OCI-M2 (cell line): ENCODE measurements around the gene LRIF1.
"Not testable (repeated sequence)": the region's sequence is repeated elsewhere in the genome, so short reads cannot be mapped to it uniquely, and the experiment has no call there.

Source experiments
- DNase-seq: peaks from one replicate; lab custom pipeline; 2025; ENCODE audit not compliant: unreplicated experiment; lab: John Stamatoyannopoulos, UW

LRIF1 gene, protein sequence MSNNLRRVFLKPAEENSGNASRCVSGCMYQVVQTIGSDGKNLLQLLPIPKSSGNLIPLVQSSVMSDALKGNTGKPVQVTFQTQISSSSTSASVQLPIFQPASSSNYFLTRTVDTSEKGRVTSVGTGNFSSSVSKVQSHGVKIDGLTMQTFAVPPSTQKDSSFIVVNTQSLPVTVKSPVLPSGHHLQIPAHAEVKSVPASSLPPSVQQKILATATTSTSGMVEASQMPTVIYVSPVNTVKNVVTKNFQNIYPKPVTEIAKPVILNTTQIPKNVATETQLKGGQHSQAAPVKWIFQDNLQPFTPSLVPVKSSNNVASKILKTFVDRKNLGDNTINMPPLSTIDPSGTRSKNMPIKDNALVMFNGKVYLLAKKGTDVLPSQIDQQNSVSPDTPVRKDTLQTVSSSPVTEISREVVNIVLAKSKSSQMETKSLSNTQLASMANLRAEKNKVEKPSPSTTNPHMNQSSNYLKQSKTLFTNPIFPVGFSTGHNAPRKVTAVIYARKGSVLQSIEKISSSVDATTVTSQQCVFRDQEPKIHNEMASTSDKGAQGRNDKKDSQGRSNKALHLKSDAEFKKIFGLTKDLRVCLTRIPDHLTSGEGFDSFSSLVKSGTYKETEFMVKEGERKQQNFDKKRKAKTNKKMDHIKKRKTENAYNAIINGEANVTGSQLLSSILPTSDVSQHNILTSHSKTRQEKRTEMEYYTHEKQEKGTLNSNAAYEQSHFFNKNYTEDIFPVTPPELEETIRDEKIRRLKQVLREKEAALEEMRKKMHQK

DNA sequence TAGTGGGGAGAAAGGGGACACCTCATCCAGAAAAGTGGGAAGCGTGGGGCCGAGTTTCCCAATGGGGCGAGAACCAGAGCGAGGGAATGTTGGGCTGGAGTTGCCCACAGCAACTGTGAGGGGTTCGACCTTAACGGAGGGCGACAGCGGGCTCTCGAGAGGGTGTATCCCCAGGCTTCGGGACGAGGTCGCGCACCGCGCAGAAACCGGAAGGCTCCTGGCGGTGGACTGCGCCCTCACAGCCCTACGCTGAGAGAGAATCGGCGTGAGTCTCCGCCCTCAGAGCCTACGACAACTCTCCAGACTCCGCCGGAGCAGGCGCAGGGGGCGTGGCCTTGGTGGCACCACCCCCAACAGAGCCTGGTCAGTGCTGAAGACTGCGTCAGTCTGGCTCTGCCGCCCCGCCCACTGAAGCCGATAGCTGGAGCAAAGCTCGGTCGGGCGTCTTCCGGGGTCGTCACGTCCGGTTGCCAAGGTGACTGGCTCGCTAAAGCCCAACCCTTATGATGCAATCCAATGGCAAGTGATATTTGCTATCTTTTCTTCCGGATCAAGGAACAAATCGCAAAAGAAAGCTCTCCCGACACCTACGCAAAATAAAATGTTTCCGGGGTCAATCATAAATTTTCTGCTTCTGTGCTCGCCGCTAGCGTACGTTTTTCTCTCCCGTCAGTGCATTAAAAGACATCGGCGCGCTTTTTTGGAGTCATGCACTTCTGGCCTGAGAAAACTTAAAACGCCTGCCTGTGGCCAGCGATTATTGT is at the start of gene LRIF1:
TSS of gene LRIF1 (minus strand) at position 232 of the 764 bp plus-strand sequence. CDS start 234 bp downstream, outside the sequence.
- DNase-seq = peak; percentile 57

DNA sequence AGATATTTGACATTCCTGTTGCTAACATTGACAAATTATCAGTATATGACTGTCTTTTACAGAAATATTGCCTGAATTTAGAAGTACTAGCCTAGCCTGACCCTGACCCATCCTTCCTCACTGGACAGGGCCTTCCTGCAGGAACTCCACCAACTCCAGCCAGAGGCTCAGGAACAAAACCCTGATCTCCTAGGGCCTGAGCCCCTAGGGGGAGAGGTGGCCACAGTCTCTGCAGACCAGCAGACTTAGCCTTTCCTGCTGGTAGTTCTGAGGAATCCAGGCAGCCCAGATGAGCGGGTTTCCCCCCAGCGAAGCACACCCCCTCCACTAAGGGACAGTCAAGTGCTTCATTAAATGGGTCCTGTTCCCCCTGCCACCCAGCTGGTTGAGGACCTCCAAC is 44.3 kb upstream of the LRIF1 start:
- DNase-seq = no peak

DNA sequence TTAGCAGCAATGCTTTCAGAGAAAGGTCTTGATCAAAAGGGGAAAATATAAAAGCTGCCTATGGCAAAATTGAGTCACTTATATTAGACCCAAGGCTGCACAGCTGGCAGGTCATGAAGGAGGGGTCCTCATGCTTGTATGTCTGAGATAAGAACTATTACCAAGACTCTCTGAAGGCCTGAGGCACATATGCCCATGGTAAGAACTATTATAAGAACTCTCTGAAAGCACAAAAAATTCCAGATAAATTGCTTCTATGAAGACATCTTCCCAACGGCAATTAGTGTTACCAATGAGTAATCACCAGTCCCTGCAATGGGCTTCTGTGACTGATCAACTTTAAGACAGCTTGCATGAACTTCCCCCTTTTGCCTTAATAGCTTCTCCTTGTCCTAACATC is 42.8 kb upstream of the LRIF1 start:
- no peak for DNase-seq

DNA sequence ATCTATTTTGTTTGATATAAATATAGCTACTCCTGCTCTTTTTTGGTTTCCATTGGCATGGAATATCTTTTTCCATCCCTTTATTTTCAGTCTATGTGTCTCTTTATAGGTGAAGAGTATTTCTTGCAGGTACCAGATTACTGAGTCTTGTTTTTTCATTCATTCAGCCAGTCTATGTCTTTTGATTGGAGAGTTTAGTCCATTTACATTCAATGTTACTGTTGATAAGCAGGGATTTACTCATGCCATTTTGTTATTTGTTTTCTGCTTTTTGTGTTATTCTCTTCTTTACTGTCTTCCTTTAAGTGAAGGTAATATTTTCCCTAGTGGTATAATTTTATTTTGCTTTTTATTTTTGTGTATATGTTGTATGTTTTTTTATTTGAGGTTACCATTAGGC is 35.9 kb upstream of the LRIF1 start:
- not testable (repeated sequence) for DNase-seq

DNA sequence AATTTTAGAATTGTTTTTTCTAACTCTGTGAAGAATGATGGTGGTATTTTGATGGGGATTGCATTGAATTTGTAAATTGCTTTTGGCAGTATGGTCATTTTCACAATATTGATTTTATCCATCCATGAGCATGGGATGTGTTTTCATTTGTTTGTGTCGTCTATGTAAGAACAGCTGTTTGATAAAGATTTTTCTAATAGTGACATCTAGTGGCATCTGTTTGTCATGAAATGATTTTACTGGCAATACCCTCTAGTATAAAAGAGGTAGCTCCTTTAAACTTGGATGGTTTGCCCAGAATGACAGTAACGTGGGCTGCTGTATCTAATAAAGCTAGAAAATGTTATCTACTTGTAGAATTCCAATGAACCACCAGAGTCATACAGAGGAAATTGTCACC is 28.6 kb upstream of the LRIF1 start:
- peak; percentile 0 for DNase-seq

DNA sequence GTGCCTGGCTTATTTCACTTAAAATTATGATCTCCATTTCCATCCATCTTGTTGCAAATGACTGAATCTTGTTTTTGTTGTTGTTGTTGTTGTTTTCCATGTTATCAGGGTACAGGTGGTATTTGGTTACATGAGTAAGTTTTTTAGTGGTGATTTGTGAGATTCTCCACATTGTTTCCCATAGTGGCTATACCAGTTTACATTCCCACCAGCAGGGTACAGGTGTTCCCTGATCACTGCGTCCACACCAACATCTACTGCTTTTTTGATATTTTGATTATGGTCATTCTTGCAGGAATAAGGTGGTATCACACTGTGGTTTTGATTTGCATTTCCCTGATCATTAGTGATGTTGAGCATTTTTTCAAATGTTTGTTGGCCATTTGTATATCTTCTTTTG is 27.6 kb upstream of the LRIF1 start:
- not testable (repeated sequence) for DNase-seq

DNA sequence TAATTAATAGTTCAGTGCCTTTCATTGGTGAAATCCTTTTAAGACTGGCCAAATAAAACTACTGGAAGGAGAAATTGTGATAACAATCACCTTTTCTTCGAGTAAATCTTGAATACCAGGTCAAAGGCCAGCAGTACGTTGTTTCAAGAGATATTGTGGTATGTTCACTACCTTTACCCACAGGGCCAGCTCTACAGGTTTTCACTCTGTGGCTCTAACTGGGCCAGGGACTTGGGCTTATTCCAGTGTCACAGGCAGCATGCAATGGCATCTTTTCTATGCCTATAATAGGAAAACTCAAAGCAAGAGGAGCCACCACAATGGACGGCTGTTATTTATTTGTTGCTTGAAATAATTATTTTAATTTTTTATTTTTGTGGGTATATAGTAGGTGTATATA is 26.8 kb upstream of the LRIF1 start:
- DNase-seq = no peak

DNA sequence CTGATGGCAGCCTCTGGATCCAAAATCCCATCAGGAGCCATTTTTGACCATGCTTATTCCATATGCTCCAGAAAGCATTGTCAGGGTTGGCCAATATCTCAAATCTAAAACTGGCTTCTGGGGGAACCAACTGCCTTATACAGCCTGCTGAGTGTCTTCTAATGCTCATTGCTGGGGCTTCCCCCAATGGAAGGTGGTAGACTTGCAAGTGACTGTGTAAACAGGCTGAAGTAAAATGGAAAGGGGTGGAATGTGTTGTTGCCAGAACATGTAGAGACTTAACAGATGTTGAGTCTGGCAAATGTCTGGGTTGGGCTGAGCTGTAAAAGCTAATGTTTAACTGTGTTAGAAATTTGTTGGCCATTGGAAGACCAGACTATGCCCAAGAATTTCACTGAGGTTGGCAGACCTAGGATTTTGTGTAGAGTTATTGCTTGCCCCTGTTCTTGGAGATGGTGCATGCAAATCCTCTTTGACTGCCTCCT is 22.7 kb upstream of the LRIF1 start:
- DNase-seq = no peak

DNA sequence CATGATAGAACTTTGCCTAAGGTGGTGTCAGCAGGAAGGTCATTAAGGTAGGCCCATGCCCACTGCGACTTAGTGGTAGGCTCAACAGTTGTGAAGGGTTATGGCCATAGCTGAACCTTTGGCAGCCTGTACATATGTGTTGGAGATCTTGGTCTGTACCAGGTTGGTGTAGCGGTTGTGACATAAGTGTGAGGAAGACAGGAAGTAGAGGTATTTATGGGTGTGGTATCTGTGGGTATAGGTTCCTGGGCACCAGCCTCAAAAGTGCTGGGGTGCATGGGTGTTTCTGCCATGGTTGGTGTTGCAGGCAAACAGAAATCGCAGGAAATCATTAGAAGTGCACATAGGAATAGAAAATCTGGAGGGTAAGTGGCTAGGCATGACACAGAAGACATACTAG is 18.6 kb upstream of the LRIF1 start:
- no peak for DNase-seq

DNA sequence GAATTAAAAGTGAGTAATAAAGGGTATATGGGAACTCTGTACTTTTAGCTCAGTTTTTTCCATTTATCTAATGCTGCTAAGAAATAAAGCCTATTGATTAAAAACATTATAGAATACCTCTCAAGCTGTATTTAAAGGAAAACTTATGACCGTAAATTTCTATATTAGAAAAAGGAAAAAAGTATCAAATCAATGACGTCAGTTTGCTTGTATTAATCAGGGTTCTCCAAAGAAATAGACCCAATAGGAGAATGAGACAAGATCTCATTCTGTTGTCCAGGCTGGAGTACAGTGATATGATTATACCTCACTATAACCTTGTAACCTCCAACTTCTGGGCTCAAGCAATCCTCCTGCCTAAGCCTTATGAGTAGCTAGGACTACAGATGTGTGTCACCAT is 15.4 kb upstream of the LRIF1 start:
- DNase-seq = no peak

DNA sequence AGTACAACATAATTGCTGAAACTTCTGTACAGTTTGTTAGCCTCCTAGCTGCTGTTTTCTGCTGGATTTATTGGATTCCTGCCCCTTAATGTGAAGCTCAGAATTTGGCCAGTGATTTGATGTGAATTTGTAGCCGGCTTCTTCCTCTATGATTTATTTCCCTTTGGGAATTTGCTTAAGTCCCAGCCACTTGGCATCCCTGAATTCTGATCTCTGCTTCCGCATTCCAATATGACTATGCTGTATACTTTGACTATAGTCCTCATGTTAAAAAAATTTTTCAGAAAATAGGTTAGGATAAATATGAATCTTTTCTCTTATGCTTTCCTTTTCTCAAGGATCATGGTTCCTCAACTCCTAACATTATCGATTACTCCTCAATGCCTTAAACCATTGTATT is 12.4 kb upstream of the LRIF1 start:
- no peak for DNase-seq

DNA sequence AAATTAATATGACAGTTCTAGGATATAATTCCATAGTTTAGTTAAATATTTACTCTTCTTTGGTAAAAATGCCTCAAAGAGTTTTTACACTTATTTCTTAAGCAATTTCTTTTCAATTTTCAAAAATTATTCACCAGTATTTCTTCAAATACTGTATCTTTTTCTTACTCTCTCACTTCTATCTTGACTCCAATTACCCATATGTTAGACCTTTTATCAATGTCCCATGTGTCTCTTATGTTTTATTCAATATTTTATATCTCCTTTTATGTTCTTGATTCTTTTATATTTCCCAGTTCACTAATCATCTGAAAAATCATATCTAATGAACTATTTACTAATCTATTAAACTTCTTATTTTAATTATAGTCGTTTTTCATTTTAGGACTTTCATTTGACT is 11.5 kb upstream of the LRIF1 start:
- no peak for DNase-seq

DNA sequence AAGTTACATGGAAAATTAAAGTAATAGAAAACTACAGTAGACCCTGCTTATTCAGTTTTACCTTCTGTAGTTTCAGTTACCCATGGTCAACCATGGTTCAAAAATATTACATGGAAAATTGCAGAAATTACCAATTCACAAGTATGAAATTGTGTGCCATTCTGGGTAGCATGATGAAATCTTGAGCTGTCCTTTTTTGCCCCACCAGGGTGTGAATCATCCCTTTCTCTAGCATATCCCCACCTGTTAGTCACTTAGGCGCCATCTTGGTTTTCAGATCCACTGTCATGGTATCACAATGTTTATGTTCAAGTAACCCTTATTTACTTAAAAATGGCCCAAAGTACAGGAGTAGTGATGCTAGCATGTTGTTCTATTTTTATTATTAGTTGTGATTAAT is 3.5 kb upstream of the LRIF1 start:
- no peak for DNase-seq

DNA sequence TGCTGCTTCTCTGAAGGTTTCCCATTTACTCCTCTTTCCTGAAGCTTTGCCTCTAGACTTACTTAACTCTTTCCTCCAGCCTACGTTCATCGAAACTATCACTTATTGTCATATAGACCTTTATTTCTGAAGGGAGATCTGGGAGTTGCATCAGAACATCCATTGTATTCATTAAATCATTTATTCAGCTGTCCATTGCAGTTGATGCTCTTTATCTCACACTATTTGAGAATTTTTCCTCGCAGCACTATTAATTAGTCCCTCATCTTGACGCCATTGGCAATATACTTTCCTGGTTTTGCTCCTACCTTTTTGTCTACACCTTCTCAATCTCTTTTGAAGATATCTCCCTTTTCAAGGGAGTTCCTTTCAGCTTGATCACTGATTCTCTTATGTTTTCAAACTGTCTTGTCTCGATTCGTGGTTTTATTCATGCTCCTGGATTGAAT is 757 bp upstream of the LRIF1 start:
- no peak for DNase-seq

DNA sequence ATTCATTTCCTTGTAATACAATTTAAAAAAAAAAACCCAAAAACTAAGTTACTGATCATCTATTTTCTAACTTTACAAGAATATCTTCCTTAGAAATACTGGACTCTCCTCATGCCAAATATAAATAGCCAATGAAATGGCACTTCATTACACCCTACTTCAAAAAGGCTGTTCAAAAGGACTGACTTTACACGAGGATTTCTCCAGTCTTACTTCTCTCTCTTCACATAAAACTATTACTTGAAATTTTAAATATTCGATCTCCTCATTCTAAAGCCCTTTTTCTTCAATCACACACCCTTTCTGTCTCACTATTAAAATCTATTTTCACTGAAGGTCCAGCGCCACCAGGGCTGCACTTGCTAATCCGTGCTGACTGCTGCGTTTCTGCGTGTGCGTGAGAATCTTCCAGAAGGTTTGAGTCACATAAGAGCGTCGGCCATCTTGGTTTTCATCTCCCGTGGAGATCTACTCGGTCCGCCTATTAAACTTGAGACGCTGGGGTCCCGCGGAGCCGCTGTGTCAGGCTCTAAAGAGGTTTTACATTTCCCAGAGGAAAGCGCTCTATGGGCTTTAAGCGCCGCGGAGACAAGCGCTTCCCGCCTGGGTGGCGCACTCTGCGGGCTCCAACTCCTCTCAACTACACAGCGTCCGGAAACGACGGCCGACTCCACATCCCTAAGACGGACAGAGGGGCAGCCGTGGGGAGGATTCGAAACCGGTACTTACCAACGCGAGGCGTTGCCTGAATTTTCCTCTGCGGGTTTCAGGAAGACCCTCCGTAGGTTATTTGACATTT is 631 bp downstream of the LRIF1 start:
- DNase-seq = no peak

DNA sequence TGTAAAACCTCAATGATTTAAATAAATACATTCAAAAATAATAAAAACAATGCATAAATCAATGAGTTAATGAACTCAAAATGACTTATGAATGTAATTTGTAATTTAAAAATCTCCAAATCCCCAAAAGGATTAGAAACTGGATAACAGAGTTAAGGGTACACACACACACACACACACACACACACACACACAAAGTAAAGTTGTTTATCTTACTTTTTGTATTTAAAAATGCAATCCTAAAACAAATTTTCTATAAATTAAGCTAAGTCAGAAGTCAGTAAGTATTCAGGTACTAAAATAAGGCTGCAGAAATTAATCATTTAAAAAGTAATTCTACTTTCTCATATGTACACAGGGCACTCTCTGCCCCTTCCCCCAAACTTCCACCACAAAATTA is 1.8 kb downstream of the LRIF1 start:
- DNase-seq = no peak

DNA sequence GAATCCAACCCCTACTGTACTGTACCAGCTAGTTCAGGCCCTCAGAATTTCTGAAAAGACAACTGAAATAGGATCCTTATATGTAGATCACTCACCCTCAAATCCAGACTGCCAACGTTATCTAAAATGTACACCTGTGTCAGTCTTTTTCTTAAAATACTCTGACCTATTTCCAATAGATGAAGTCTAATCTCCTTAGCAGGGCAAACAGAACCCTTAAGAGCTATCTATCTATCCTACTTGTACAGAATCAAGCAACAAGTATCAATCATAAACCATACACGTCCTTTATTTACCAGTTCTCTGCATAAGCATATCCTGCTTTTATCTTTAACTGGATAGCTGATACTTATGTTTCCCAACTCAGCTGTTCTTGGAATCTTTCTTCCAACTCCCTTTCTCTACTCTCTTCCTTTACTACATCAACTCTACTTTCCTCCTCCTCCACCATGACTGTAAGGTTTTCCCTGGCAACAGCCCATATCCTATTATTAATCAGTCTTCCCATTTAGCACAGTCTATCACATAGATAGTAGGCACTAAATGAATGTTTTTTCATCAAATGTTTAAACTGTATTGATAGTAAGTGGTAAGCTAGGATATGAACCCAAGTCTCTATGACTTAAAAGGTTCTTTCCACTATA is 2.8 kb downstream of the LRIF1 start:
- no peak for DNase-seq

DNA sequence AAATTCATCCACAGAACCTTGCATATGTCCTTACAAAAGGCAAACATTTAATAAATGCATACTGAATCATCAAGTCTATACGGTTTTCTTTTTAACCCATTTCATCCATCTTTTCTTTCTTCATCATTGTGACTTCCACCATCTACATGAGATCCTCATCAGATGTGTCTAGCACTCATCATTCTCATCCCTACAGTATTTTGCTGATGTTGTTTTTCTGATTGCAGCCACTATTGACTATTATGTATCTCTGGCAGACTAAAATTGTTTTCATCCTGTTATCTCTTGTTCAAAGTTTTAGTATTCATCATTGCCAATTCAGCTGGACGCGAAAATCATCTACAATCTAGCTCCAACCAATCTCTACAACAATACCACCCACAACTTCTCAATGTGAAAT is 5.9 kb downstream of the LRIF1 start:
- DNase-seq = no peak

DNA sequence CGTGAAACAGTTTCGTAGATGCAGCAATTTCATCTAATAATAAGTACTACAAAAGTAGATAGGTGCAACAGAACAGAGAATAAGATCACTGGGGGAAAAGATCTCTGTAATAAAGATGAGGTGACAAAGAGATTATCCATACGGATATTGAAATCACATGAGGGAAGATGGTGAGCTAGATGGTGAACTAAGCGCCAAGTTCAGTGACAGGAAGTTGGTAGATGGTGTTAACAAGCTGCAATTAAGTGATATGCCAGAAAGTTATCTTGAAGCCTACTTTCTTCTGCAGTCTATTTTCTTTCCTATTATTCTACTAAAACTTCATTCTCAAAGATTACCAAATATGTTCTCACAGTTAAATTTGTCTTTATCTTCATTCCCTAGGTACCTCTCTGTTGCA is 7.1 kb downstream of the LRIF1 start:
- no peak for DNase-seq

DNA sequence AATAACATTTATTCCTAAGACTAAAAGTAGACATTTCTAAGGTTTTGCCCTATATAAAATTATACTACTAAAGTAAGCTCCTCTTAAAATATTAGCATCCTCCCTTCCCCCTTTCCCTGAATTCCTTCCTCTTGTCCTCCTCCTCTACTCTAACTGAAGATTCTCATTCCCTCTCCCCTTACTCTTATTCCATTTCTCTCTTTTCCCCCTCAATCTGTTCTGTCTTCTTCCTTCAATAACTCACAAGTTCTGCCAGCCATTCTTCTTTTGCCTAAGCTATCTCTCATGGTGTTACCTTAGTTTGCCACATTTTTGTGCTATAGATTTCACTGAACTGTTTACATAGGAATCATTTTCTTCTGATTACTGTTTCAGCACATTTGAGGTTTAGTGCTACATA is 10.7 kb downstream of the LRIF1 start:
- no peak for DNase-seq
